NK-92 (cell line): ENCODE results near the gene FNIP1.
"Not testable (repeated sequence)": the region's sequence is repeated elsewhere in the genome, so short reads cannot be mapped to it uniquely, and the experiment has no call there.

ENCODE experiments used
- DNase-seq: peaks from one replicate; lab custom pipeline; 2025; ENCODE audit not compliant: unreplicated experiment; lab: John Stamatoyannopoulos, UW

The FNIP1 gene

GRCh38 chr5:131787736-131788135, 9.1 kb downstream of the FNIP1 start:
- DNase-seq, result no peak

DNA sequence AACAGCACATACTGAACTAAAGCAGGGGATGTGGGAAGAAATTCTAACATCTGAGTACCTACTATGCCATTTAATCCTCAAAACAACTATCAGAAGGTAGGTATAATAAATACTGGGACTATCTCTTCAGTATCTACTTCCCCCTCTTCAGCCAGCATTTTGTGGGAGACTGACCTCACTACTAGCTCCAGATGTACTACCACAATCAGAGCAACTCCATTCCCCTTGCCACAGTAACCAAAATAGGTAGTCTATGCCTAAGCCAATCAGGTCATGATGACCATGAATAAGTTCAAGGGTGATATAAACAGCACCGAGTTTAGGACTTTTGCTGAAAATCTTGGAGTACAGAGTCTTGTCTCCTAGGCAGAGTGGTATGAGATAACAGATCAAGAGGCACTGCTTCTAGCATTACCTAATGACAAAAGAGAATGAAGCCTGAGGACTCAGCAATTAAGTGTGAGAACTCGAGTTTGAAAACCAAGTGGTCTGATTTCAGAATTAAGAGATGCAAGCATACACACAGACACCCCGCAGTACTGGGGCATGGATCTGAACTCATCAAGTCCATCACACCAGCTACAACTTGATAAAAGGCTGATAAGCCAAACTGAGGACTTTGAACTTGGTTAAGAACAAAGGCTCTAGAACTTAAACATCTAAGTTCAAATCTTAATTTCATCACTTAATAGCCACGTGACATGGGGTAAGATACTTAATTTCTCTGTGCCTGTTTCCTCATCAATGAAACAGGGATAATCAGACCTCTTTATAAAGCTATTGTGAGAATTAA, 9.7 kb downstream of the FNIP1 start:
- DNase-seq, result no peak

DNA sequence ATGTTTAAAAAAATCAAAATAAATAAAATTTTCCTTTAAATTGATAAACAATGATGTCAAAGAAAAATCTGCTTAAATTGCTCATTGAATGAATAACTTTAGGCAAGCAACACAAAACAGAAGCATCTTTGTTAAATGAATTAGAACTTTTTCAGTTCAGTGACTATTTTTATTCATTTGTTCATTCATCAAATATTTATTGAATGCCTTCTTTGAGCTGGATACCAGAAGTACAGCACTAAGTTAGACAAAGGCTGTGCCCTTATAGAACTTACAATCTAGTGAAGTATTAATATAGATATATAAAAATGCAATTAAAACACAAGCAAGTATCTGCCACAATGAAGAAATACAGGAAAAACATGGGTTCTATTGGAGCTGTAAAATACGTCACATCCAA, 10.8 kb downstream of the FNIP1 start:
- no peak for DNase-seq

DNA sequence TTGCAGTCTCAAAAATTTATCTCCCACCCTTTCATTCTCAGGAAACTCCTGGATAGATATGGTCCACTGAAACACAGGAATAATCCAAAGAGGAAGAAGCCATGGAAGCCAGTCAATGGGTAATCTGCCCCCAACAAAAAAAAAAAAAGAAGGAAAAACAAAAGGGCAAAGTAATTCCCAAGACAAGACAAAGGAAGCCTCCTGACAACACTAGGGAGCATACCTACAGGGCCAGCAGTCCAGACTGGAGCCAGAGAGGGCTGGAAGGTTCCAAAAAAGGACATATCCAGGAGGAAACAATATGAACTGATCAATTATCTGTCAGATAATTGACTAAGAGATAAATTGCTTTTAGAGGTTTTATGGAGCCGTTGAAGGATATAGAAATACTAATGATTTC, 12.9 kb downstream of the FNIP1 start:
- no peak for DNase-seq

DNA sequence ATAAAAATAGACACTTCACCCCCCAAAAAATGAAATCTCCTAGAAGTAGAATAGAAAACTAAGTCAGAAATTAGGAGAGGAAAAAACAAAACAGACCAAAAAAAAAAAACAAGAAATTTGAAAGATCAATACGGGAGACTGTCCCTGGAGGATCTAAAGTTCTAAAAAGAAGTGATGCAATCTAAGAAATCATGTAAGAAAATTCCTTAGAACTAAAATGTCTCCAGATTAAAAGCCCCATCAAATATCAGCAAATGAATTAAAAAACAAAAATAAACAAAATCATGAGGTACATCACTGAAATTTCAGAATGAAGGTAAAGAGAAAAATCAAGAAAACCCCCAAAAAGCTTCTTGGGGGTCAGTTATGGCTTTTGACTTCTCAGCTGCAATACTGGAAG, 13.5 kb downstream of the FNIP1 start:
- no peak for DNase-seq

- DNase-seq, result no peak
Measured at GRCh38 chr5:131782717-131783116, 14.1 kb downstream of the FNIP1 start.

- DNase-seq, result not testable (repeated sequence)
Measured at GRCh38 chr5:131778141-131778540, 18.7 kb downstream of the FNIP1 start.

DNA sequence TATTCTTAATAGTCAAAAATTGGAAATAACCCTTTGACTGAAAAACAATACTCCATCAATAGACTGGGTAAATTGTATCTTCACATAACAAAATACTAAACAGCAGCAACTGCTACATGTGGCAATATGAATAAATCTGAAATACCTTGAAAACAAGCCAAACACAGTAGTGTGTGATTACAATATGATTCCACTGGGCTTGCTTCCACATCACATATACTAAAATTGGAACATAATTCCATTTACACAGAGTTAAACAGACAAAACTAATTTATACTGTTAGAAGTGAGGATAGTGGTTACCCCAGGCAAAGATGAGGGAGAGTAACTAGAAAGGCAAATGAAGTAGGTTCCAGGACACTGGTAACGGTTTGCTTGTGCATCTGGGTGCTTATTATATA, 20.4 kb downstream of the FNIP1 start:
- DNase-seq, result no peak

GRCh38 chr5:131774652-131775367, 22.0 kb downstream of the FNIP1 start:
- DNase-seq, result no peak

- DNase-seq, result no peak
Measured at GRCh38 chr5:131773805-131774204, 23.0 kb downstream of the FNIP1 start.

GRCh38 chr5:131771692-131772091, 25.1 kb downstream of the FNIP1 start:
- DNase-seq, result no peak

- DNase-seq, result no peak
Measured at GRCh38 chr5:131769961-131770360, 26.9 kb downstream of the FNIP1 start.

- no peak for DNase-seq
Measured at GRCh38 chr5:131769336-131769735, 27.5 kb downstream of the FNIP1 start.

DNA sequence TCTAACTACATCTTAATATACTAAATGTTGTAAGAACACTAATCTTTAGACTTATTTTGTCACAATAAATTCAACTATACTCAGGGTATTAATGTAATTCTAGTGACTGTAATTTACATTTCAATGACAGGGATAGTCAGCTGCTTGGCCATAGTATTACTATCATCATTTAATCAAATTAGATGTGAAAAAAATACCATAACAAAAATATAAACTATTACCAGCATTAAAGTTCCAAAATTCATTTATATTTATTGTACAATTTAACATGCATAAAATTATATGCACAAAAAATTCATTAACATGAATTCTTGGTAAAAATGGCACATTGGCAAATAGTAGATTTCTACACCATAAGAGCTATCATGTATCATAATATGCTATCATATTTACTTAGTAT, 28.9 kb downstream of the FNIP1 start:
- DNase-seq, result no peak

DNA sequence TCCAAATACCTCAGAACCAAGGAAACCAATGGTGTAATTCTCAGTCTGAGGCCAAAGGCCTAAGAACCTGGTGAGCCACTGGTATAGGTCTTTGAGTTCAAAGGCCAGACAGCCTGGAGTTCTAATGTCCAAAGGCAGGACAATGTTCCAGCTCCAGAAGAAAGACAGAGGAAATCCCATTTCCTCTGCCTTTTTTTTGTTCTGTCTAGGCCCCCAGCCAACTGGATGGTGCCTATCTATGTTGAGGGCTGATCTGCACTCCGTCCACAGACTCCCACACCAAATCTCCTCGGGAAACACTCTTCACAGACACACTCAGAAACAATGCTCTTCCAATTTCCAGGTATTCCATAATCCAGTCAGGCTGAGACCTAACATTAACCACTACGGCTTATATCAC, 30.1 kb downstream of the FNIP1 start:
- no peak for DNase-seq

DNA sequence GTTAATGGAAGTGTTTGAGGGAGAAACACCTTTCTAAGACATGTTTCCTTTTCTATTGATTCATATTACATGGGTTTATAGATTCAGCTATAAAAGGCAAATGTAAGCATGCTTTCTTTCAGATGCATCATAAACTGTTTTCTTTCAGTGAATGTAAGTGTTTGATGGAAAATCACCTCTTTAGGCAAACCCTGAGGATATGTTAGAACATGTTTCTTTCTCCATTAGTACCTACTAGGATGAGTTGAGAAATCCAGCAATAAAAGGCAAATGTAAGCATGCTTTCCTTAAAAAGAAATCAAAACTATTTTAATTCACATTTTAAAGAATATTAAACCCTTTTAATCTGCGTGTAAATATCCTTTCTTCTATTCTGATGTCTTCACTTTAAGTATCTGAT, 31.6 kb downstream of the FNIP1 start:
- DNase-seq, result no peak

DNA sequence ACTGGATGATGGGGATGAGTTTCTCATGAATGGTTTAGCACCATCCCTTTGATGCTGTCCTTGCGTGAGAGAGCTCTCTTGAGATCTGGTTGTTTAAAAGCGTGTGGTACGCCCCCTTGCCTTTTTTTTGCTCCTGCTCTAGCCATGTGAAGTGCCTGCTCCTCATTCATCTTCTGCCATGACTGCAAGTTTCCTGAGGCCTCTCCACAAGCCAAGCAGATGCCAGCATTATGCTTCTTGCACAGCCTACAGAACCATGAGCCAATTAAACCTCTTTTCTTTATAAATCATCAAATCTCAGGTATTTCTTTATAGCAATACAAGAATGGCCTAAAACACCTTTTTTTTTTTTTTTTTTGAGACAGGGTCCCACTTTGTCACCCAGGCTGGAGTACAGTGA, 32.8 kb downstream of the FNIP1 start:
- no peak for DNase-seq

DNA sequence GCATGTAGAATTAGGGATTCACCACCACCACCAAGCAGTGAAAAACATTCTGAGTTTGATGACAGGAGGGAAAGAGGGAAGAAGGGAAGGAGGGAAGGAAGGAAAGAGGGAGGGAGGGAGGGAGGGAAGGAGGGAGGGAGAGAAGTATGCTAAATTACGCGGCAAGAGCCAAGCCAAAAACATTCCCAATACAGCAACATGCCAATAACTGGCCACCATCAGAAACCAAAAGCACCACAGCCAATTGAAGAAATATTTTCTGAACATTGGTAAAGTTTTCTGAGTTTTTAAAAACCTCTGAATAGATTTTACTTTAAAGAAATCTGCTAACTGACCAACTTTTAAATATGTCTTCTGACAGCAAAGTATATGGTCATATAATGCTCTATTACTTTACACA, 36.0 kb downstream of the FNIP1 start:
- no peak for DNase-seq

GRCh38 chr5:131759704-131760103, 37.1 kb downstream of the FNIP1 start:
- DNase-seq, result no peak

DNA sequence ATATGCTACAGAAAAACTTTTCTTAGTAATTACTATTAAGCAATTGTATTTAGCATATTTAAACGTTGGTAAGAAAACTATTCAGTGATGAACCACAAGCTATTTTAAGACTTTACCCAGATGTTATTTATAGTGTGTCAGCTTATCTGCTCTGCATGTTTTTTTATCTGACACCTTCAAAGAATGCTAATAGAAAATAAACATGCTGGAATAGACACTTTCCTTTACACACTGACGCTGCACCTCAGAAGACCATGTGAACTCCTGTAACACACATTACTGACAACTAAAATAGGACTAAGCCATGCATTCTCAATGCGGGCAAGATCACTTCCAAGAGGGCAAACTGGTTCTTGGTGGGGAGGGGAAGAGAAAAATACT, 38.3 kb downstream of the FNIP1 start:
- no peak for DNase-seq

DNA sequence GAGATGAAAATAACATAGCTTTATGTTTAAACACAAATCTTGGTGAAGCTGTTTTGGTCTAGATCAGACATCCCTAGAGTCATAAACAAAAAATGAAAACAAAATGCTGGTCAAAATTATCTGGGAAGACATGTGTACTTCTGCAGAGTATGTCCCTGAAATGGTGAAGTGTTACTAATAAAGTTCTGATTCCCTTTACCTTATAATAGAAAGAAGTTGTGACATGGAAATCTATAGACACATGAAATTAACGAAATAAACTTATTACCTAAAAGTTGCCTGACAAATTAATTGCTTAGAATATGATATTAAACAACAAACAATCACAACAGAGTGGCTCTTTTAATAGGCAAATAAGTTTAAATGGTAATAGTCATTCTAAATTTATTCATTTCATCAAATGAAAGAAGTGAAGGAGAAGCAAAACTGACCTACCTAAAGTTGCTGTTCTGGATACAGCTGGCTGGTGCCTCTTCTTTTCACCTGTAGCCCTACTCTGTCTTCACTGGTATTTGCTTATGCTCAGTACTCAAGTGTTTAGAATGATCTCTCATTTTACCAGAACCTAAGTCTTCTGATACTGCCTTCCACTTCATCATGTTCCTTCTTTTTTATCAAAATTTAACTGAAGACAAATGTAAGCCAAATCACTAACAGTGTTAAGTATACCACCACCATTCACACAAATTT, 38.8 kb downstream of the FNIP1 start:
- DNase-seq, result no peak

DNA sequence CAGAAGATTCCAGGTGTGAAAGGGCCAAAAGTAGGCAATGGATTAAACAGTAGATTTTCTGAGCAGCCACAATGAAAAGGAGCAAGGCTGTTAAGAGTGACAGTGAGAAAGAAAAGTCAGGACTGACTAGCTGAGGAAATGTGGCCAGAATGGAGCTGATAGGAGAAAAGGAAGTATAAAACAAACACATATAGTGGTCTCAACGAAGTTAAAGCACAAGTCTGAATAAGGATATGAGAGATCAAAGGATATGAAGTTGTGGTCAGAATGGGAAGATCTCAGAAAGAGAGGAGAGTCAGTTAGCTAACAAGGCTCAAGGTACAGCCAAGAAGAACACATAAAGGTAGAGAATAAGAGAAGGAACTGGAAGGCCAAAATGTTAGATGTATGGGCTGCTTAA, 39.9 kb downstream of the FNIP1 start:
- DNase-seq, result no peak
